T-helper 1 cell (primary cell): ENCODE results near the gene PLCH2.
"Not testable (repeated sequence)": the region's sequence is repeated elsewhere in the genome, so short reads cannot be mapped to it uniquely, and the experiment has no call there.

Experiments used
- DNase-seq, 5 donors: peaks; one replicate each; pipeline ENCODE4 v3.0.0-alpha.2; 2012 to 2020

Gene PLCH2

DNA sequence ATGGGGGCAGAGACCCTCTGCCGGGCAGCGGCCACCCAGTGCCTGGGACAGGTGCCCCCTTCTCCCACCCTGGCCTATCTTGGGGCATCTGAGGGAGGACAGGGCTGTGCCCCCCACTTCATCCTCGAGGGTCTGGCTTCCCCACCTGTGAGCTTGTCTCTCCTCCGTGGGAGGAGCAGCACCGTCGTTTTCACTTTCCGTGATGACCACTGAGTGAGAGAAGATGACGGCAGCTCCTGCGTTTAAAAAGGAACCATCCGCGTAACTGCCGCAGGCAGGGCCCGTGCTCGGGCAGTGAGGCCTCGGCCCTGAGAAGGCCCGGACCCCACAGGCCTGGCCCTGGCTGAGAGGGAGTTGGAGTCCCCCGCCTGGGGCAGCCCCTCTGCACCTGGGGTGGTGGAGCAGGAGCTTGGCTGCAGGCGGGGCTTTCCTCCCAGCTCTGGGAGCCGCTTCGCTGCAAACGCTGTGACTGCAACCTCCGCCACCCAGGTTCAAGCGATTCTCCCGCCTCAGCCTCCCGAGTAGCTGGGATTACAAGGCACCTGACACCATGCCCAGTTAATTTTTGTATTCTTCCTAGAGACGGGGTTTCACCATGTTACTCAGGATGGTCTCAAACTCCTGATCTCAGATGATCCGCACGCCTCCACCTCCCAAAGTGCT lies 73.4 kb downstream of the PLCH2 start:
- not testable (repeated sequence) for DNase-seq

DNA sequence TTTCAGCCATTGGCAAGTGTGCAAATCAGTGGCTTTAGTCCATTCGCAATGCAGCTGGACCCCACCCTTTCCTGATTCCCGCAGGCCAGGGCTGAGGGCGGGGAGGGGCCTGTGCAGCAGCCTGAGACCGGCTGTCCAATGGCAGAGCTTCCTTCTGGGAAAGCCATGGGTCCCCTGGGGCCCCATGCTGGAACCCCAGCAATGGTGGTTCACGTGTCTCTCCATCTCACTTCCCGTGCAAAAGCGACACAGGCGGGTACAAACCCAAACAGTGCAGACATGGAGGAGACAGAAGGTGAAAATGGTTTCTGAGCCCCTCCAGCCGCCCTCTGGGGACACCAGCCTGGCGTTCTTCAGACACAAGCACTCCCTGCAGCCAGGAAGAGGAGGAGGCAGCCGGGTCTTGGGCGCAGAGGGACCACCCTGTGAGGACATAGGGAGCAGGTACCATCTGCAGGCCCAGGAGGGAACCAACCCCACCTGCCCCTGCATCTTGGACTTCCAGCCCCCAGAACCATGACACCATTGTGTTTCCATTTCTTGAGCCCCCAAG lies 74.3 kb downstream of the PLCH2 start:
- not testable (repeated sequence) for DNase-seq

DNA sequence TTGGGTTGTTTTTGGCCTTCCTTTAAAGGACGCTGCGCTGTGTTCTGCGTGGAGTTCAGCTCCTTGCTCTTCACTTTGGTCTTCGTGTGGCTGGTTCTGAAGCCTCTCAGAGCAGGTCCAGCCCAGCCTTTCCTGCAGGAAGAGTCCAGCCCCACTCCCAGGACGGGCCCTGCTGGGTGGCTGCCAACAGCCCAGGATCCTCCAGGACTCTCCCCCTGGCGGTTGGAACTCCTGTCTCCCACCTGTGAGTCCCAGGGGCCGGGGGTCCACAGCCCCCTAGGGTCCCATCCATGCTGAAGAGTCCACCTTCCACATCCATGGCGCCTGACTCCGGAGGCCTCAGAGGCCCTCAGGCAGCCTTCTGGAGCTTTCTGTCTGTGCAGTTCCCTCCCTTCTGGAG lies 75.5 kb downstream of the PLCH2 start:
- DNase-seq, result not testable (repeated sequence)

DNA sequence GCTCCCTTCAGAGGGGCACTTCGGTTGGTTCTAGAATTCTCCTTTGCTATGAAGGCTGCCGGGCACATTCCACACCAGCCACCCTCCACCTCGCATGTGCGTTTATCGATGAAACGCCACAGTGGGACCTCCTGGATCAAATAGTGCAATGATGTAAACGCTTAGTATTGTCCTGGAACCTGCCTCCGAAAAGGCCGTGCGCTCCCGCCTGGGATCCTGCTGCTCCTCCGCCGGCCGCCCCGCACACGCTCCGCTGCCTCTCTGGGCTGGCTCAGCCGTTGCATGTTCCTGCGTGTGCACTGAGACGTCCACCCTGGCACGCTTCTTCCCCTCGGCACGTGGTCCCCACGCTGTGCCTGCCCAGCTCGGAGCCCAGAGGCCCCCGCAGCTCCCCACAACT lies 76.1 kb downstream of the PLCH2 start:
- no peak for DNase-seq

DNA sequence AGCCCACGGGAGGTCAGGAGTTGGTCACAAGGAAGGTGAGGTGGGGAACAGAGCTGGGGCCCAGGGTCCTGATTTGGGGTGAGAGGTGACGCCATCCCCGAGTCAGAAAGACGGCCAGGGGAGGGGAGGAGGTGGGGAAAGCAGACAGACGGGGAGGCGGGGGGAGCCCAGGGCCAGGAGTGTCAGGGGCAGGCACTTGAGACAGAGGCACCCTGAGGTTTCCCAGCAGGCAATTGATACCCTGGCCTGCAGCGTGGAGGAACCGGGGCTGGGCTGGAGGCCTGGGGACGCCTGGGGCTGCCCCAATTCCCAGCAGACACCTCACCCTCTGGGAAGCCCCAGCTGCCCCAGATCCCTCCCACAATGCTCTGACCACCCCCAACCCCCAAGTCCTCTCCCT lies 77.0 kb downstream of the PLCH2 start:
- not testable (repeated sequence) for DNase-seq

DNA sequence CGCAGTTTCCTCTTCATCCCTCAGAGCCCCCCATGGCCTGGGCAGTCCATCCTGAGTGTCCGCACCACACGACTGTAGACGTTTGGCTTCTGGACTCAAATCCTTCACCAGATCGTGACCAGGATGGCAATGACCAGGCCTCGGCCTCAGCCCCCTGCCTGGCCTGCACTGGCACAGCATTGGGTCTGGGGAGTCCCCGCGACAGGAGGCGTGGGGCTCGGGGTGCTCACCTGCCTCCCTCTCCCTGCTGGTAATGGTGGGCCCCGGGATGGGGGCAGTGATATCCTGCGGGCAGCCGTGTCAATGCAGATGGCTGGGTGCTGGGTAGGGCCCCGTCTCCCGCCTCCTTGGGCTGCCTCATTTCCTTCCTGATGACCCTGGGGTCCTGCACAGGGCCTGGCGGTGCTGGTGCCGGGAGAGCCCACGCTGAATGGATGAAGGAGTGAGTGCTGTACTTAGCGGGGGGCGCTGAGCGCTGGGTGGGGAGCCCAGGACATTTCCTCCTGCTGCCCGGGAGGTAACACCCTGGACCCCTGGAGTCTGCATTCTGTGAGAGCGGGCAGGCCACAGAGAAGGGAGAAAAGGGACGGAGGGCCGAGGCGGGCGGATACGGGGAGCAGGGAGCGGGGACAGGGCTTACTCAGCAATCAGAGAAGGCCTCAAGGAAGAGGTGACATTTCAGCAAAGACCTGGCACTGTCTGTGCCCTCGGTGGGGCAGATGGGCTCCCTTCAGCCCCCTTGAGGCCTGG lies 78.0 kb downstream of the PLCH2 start:
- DNase-seq, result no peak

DNA sequence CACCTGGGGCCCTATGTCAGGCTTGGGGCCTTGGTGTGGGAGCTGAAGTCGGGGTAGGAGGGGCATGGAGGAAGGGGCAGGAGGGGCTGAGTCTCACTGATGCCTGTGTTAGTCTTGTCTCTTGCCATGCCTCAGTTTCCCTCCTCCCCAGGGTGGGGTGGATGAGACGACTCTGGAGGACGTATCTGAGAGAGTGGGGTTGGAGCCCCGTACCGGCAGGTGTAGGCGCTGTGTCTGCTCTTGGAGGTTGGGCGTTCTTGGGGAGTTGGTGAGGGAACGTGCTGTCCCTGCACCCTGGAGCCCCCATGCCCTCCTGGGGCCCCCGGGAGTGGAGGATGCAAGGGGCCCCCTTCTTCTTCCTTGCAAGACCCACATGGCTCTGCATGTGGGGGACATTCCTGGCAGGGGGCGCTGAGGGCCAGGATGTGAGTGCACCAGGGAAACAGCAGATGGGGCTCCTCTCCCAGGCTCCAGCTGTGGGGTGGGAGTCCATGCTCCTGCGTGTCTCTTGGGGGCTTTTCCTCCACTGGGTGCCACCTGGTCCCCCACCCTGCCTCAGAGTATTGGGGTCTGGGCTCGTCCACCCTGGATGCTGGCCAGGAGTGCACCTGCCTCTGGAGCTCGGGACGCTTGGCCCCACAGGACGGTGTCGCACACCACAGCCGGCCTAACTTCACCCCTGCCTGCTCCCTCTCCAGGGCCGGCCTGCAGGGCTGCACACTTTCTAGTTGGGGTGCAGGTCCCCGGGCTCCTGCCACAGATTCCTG lies 78.7 kb downstream of the PLCH2 start:
- peak in 4 of 5 donors; percentile 32 to 51 (median 36) for DNase-seq
